ENCODE results near the gene CD47.
A peak's percentile ranks its signal among the peaks of the same experiment; 100 is the strongest.

The CD47 gene

GRCh38 chr3:108090701-108091497 lies at the start of gene CD47:
Gene CD47, minus strand, starts transcription at chr3:108091031. Its CDS starts 123 bp downstream, at chr3:108090908.
- peak; percentile 38 for DNase-seq

GRCh38 chr3:108137460-108137814 lies 46.6 kb upstream of the CD47 start:
- DNase-seq: no peak

GRCh38 chr3:108136561-108137459 lies 46.0 kb upstream of the CD47 start:
- DNase-seq: no peak

- no peak for DNase-seq
These were observed 43.7 kb upstream of the CD47 start for GRCh38 chr3:108134555-108134880.

- no peak for DNase-seq
These were observed 43.2 kb upstream of the CD47 start for GRCh38 chr3:108133858-108134554.

- DNase-seq: no peak
These were observed 42.2 kb upstream of the CD47 start for GRCh38 chr3:108133048-108133369.

- DNase-seq: no peak
These were observed 40.8 kb upstream of the CD47 start for GRCh38 chr3:108131475-108132134.

- no peak for DNase-seq
These were observed 40.1 kb upstream of the CD47 start for GRCh38 chr3:108130701-108131474.

GRCh38 chr3:108130236-108130635 lies 39.4 kb upstream of the CD47 start:
- no peak for DNase-seq

GRCh38 chr3:108127301-108127988 lies 36.6 kb upstream of the CD47 start:
- DNase-seq: no peak

- no peak for DNase-seq
These were observed 35.5 kb upstream of the CD47 start for GRCh38 chr3:108126348-108126747.

GRCh38 chr3:108125550-108126071 lies 34.8 kb upstream of the CD47 start:
- DNase-seq: peak; percentile 66

GRCh38 chr3:108125153-108125543 lies 34.3 kb upstream of the CD47 start:
- no peak for DNase-seq

- DNase-seq: no peak
These were observed 33.7 kb upstream of the CD47 start for GRCh38 chr3:108124337-108125152.

GRCh38 chr3:108123326-108123725 lies 32.5 kb upstream of the CD47 start:
- no peak for DNase-seq

- no peak for DNase-seq
These were observed 31.4 kb upstream of the CD47 start for GRCh38 chr3:108122276-108122675.

- no peak for DNase-seq
These were observed 28.7 kb upstream of the CD47 start for GRCh38 chr3:108119398-108120104.

- DNase-seq: no peak
These were observed 27.4 kb upstream of the CD47 start for GRCh38 chr3:108118038-108118768.

- no peak for DNase-seq
These were observed 26.5 kb upstream of the CD47 start for GRCh38 chr3:108117241-108117775.

Data from NCI-H187 treated with DMSO at 0.1 percent for 48 hours (cell line).